ENCODE results near the gene DEFB118. TPM values are rescaled to one million over a fixed set of nuclear protein-coding genes. Genes with fewer than 3 reads are reported as not detected.

DEFB118 gene
- polyA plus RNA-seq (2013), result not detected in 2 replicates

DNA sequence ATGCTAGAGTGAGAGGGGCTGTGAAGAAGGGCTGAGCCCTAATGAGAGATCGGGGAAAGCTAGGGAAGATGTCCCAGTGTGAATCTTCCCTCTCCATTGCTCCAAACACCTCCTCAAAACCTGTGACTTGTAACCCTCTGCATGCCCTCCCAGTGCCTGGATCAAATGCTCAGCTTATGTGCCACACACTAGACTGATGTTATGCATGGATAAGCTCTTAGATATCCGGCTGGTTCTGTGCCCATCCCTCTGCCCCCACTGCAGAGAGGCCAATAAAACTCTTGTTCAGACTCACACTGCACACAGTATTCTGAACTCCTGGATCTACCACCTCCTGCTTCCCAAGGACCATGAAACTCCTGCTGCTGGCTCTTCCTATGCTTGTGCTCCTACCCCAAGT is at the start of gene DEFB118:
DEFB118 (plus strand) TSS at position 301 of the 400 bp plus-strand sequence; CDS start at position 351, 50 bp downstream.
- H3K27me3 ChIP-seq (ENCODE audit: insufficient read depth, low read length), result no peaks in the 10 kb centered on the region
- H4K12ac ChIP-seq (ENCODE audit: low read depth, low read length), result no peak within 1 kb of the TSS
- H3K27ac ChIP-seq (ENCODE audit: low read depth, low read length), result no peak within 1 kb of the TSS
- H3K23ac ChIP-seq (ENCODE audit: low read length), result no peak within 1 kb of the TSS
- H3K4me3 ChIP-seq (ENCODE audit: low read depth, low read length), result no peak within 1 kb of the TSS
- no peak within 1 kb of the TSS for H2BK5ac ChIP-seq (ENCODE audit: low read depth, low read length, poor library complexity)
- H3K18ac ChIP-seq (ENCODE audit: low read length), result no peak within 1 kb of the TSS
- H3K14ac ChIP-seq (ENCODE audit: low read length), result no peak within 1 kb of the TSS
- H3K79me1 ChIP-seq (ENCODE audit: low read length), result no peaks in the 10 kb centered on the region
- H3K79me2 ChIP-seq (ENCODE audit: control insufficient read depth, insufficient read depth, low read length, poor library complexity), result no peaks in the 10 kb centered on the region
- no peak within 1 kb of the TSS for H3K4me2 ChIP-seq (ENCODE audit: low read length)
- H3K4me1 ChIP-seq (ENCODE audit: control insufficient read depth in 1 of 2, insufficient read depth in 2 of 2, low read length in 2 of 2), result no peaks in the 10 kb centered on the region
- no peaks in the 10 kb centered on the region for H3K36me3 ChIP-seq (ENCODE audit: control insufficient read depth in 1 of 2, insufficient read depth in 2 of 2, low read length in 2 of 2)
- no peak within 1 kb of the TSS for H2BK120ac ChIP-seq (ENCODE audit: insufficient read depth, low read length, poor library complexity)
- no peak for DNase-seq
- H2BK12ac ChIP-seq (ENCODE audit: low read length), result no peak within 1 kb of the TSS
- WGBS (ENCODE audit: extremely low coverage, insufficient coverage, insufficient read length), result no CpG with 5 or more reads among the region's 2 CpGs
- peaks cover 15% of the 10 kb centered on the region for H3K9me3 ChIP-seq (ENCODE audit: insufficient read depth, low read depth, low read length)
- H3K4ac ChIP-seq (ENCODE audit: low read depth, low read length), result no peak within 1 kb of the TSS
- H4K91ac ChIP-seq (ENCODE audit: low read depth, low read length), result no peak within 1 kb of the TSS
- no peak within 1 kb of the TSS for H2AK5ac ChIP-seq (ENCODE audit: low read length)
- H2AFZ ChIP-seq (ENCODE audit: insufficient read depth, low read length, poor library complexity), result no peak within 1 kb of the TSS
- no peak within 1 kb of the TSS for H3K9ac ChIP-seq (ENCODE audit: low read length)
- no peak within 1 kb of the TSS for H4K8ac ChIP-seq (ENCODE audit: low read depth, low read length)

GRCh38 chr20:31322504-31322903 is 45.9 kb upstream of the DEFB118 start:
- Histone ChIP-seq H3K4me2 (ENCODE audit: low read length) (no peak overlapping the region), H3K23ac (ENCODE audit: low read length) (no peak overlapping the region), H4K91ac (ENCODE audit: low read depth, low read length) (no peak overlapping the region), H2BK120ac (ENCODE audit: insufficient read depth, low read length, poor library complexity) (no peak overlapping the region), H3K27ac (ENCODE audit: low read depth, low read length) (no peak overlapping the region), H3K18ac (ENCODE audit: low read length) (no peak overlapping the region), H2AFZ (ENCODE audit: insufficient read depth, low read length, poor library complexity) (no peak overlapping the region), H4K8ac (ENCODE audit: low read depth, low read length) (no peak overlapping the region), H3K4me1 (ENCODE audit: control insufficient read depth in 1 of 2, insufficient read depth in 2 of 2, low read length in 2 of 2) (no peaks in the 10 kb centered on the region), H3K36me3 (ENCODE audit: control insufficient read depth in 1 of 2, insufficient read depth in 2 of 2, low read length in 2 of 2) (no peaks in the 10 kb centered on the region), H3K9ac (ENCODE audit: low read length) (no peak overlapping the region), H3K79me2 (ENCODE audit: control insufficient read depth, insufficient read depth, low read length, poor library complexity) (no peaks in the 10 kb centered on the region), H3K27me3 (ENCODE audit: insufficient read depth, low read length) (no peaks in the 10 kb centered on the region), H3K4me3 (ENCODE audit: low read depth, low read length) (no peak overlapping the region), H3K79me1 (ENCODE audit: low read length) (no peaks in the 10 kb centered on the region), H3K9me3 (ENCODE audit: insufficient read depth, low read depth, low read length) (peaks cover 7% of the 10 kb centered on the region), H3K14ac (ENCODE audit: low read length) (no peak overlapping the region), H2BK5ac (ENCODE audit: low read depth, low read length, poor library complexity) (no peak overlapping the region), H3K4ac (ENCODE audit: low read depth, low read length) (no peak overlapping the region), H2AK5ac (ENCODE audit: low read length) (no peak overlapping the region), H4K12ac (ENCODE audit: low read depth, low read length) (no peak overlapping the region), H2BK12ac (ENCODE audit: low read length) (no peak overlapping the region)
- DNase-seq, result no peak
- no CpG with 5 or more reads among the region's 3 CpGs for WGBS (ENCODE audit: extremely low coverage, insufficient coverage, insufficient read length)

GRCh38 chr20:31330893-31331292 is 37.5 kb upstream of the DEFB118 start:
- Histone ChIP-seq H3K18ac (ENCODE audit: low read length) (no peak overlapping the region), H3K23ac (ENCODE audit: low read length) (no peak overlapping the region), H3K14ac (ENCODE audit: low read length) (no peak overlapping the region), H4K91ac (ENCODE audit: low read depth, low read length) (no peak overlapping the region), H3K79me1 (ENCODE audit: low read length) (no peaks in the 10 kb centered on the region), H3K9me3 (ENCODE audit: insufficient read depth, low read depth, low read length) (peaks cover 9% of the 10 kb centered on the region), H3K27ac (ENCODE audit: low read depth, low read length) (no peak overlapping the region), H2AFZ (ENCODE audit: insufficient read depth, low read length, poor library complexity) (no peak overlapping the region), H3K79me2 (ENCODE audit: control insufficient read depth, insufficient read depth, low read length, poor library complexity) (no peaks in the 10 kb centered on the region), H2BK5ac (ENCODE audit: low read depth, low read length, poor library complexity) (no peak overlapping the region), H3K4ac (ENCODE audit: low read depth, low read length) (no peak overlapping the region), H3K36me3 (ENCODE audit: control insufficient read depth in 1 of 2, insufficient read depth in 2 of 2, low read length in 2 of 2) (no peaks in the 10 kb centered on the region), H2BK12ac (ENCODE audit: low read length) (no peak overlapping the region), H3K27me3 (ENCODE audit: insufficient read depth, low read length) (no peaks in the 10 kb centered on the region), H3K4me1 (ENCODE audit: control insufficient read depth in 1 of 2, insufficient read depth in 2 of 2, low read length in 2 of 2) (no peaks in the 10 kb centered on the region), H3K4me2 (ENCODE audit: low read length) (no peak overlapping the region), H3K4me3 (ENCODE audit: low read depth, low read length) (no peak overlapping the region), H2AK5ac (ENCODE audit: low read length) (no peak overlapping the region), H2BK120ac (ENCODE audit: insufficient read depth, low read length, poor library complexity) (no peak overlapping the region), H4K12ac (ENCODE audit: low read depth, low read length) (no peak overlapping the region), H4K8ac (ENCODE audit: low read depth, low read length) (no peak overlapping the region), H3K9ac (ENCODE audit: low read length) (no peak overlapping the region)
- no peak for DNase-seq

DNA sequence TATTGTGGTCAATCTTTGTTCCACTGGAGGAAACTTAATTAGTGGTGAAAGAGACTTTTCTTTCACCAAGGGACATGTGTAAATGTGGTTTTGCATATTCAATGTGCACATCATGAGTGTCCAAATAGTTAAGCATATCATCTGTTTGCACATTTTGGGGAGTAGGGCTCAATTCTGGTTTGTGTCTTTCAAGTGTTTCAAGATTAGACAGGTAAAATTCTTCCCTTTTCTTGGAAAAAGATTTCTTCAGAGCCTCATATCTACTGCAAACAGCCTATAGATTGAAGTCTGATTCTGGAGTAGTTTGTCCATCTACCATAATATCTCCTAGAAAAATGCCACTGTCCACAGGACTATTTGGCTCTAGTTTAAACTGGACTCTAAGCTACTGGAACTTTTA is 26.9 kb upstream of the DEFB118 start:
- H3K23ac ChIP-seq (ENCODE audit: low read length), result no peak overlapping the region
- H3K79me2 ChIP-seq (ENCODE audit: control insufficient read depth, insufficient read depth, low read length, poor library complexity), result no peaks in the 10 kb centered on the region
- no peak overlapping the region for H4K8ac ChIP-seq (ENCODE audit: low read depth, low read length)
- no peak overlapping the region for H3K4me2 ChIP-seq (ENCODE audit: low read length)
- H4K91ac ChIP-seq (ENCODE audit: low read depth, low read length), result no peak overlapping the region
- H2BK5ac ChIP-seq (ENCODE audit: low read depth, low read length, poor library complexity), result no peak overlapping the region
- H2AFZ ChIP-seq (ENCODE audit: insufficient read depth, low read length, poor library complexity), result no peak overlapping the region
- no peak overlapping the region for H2BK12ac ChIP-seq (ENCODE audit: low read length)
- no peaks in the 10 kb centered on the region for H3K79me1 ChIP-seq (ENCODE audit: low read length)
- no peak overlapping the region for H2BK120ac ChIP-seq (ENCODE audit: insufficient read depth, low read length, poor library complexity)
- no peak overlapping the region for H3K14ac ChIP-seq (ENCODE audit: low read length)
- no peak overlapping the region for H3K4me3 ChIP-seq (ENCODE audit: low read depth, low read length)
- H3K9ac ChIP-seq (ENCODE audit: low read length), result no peak overlapping the region
- no peaks in the 10 kb centered on the region for H3K4me1 ChIP-seq (ENCODE audit: control insufficient read depth in 1 of 2, insufficient read depth in 2 of 2, low read length in 2 of 2)
- no peak overlapping the region for H3K18ac ChIP-seq (ENCODE audit: low read length)
- no peaks in the 10 kb centered on the region for H3K27me3 ChIP-seq (ENCODE audit: insufficient read depth, low read length)
- H4K12ac ChIP-seq (ENCODE audit: low read depth, low read length), result no peak overlapping the region
- H2AK5ac ChIP-seq (ENCODE audit: low read length), result no peak overlapping the region
- H3K27ac ChIP-seq (ENCODE audit: low read depth, low read length), result no peak overlapping the region
- DNase-seq, result no peak
- H3K9me3 ChIP-seq (ENCODE audit: insufficient read depth, low read depth, low read length), result peaks cover 4% of the 10 kb centered on the region
- no peaks in the 10 kb centered on the region for H3K36me3 ChIP-seq (ENCODE audit: control insufficient read depth in 1 of 2, insufficient read depth in 2 of 2, low read length in 2 of 2)
- no peak overlapping the region for H3K4ac ChIP-seq (ENCODE audit: low read depth, low read length)

Measured in trophoblast cell (in vitro differentiated cells and primary cell).